ENCODE measurements around the gene PGGHG.
"Not testable (repeated sequence)": the region's sequence is repeated elsewhere in the genome, so short reads cannot be mapped to it uniquely, and the experiment has no call there.

Gene PGGHG

DNA sequence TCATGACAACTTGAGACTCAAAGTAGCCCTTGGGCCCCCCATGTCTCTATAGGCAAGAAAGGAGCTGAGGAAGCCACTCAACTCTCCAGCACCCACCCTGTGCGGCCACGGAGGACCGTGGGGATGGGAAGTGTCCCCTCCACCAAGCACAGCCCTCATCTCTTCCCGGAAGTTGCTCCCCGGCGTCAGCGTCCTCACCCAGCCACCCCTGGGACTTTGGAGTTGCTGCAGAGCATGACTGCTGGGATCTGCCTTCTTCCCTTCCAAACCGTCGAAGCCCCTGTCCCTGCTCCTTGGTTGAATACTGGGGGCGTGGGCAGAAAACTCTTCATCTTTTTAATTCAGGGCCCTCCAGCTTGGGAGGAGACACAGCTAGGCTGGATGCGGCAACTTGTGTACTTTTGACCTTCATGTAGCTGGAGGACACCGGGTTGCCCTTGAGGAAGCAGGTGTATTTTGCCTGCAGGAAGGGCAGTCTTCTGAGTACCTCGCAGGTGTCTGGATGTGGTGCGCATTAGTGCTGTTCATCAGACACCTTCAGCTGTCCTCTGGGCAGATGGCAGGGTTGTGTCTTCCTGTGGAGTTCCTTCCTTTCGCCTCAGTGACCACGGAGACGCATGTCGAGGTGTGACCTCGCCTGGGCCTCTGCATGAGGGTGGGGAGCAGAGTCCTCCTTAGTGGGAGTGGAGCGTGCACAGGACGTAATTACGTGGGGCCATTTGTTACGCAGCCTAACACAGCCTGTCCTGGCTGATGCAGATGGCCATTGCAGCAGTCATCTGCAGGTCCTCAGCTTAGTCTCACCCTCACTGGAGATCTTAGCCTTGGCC is 43.9 kb downstream of the PGGHG start:
- DNase-seq, result no peak

DNA sequence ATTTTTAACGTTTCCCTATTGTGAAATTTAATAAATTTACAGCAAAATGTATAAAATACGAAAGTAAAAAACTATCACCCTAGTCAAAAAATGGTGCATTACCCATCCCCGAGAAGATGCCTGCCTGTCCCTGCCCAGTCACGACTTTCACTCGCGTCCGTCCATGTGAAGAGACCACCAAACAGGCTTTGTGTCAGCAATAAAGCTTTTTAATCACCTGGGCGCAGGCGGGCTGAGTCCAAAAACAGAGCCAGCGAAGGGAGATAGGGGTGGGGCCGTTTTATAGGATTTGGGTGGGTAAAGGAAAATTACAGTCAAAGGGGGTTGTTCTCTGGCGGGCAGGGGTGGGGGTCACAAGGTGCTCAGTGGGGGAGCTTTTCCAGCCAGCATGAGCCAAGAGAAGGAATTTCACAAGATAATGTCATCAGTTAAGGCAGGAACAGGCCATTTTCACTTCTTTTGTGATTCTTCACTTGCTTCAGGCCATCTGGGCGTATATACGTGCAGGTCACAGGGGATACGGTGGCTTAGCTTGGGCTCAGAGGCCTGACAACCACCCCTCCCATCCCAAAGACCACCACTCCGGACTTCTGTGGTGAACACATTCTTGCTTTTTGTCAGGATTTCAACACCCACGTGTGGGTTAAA is 44.8 kb downstream of the PGGHG start:
- not testable (repeated sequence) for DNase-seq

GRCh38 chr11:334264-334994 is 45.5 kb downstream of the PGGHG start:
- DNase-seq, result no peak

DNA sequence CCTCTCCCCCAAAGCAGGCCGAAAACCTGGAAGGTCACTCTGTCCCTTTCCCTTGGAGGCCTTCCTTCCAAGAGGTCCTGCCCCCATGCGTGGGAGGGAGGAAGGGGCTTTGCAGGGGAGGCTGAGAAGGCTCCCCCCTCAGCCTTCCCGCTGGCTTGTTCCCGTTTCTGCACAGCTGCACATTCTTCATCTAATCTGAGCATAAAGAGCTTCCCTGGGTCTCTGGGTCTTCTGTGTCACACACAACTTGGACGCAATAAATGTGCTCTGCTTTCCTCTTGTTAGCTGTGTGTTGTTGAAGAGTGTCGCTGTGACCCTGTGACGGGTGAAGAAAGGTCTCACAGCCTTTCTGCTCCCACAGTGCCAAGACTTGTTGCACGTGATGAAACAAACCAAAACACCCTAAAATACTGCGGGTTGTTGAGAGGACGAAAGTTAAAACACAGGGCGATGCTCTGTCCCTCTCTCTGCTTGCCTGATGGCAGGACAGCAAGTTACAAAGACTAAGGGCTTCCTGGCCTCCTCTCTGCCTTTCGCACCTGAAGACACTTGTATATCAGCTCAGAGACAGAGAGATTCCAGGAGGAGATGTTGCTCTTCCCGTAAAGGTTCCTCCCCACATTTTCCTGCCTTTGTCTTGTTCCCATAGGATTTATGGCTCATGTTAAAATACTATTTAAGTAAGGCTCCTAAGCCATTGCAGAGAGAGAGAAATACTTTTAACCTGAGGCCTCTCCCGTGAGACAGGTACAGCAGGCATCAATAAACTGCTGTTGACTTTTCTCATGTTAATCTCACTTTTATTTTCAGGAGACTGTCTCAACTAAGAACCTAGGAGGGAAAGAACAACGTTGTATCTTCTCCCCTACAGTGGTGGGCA is 47.1 kb downstream of the PGGHG start:
- DNase-seq, result no peak

DNA sequence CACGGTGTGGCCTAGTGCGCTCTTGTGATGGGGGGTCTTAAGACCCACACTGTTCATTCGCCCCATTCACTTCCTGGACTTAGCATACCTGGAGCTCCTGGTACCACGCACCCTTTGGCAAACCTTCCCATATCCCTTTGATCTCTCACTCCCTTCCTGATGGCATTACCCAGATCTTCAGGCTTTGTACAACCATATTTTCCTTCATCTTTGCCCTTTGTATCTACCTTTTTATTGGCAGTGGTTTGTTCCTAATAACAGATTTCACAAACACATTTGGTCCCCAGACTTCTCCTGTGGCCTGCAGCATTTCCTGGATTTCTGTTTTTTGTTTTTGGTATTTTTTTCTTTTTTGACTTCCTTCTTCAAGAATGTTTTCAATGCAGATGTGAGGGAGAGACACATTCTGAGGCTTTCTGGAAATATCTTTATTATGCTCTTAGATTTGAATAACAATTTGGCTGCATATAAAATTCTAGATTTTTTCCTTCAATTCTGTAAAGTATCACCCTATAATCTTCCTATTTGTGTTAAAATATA is 47.8 kb downstream of the PGGHG start:
- no peak for DNase-seq

- no peak for DNase-seq
Observed at GRCh38 chr11:337711-338110, 48.8 kb downstream of the PGGHG start.

- DNase-seq, result no peak
Observed at GRCh38 chr11:339963-340362, 51.0 kb downstream of the PGGHG start.

DNA sequence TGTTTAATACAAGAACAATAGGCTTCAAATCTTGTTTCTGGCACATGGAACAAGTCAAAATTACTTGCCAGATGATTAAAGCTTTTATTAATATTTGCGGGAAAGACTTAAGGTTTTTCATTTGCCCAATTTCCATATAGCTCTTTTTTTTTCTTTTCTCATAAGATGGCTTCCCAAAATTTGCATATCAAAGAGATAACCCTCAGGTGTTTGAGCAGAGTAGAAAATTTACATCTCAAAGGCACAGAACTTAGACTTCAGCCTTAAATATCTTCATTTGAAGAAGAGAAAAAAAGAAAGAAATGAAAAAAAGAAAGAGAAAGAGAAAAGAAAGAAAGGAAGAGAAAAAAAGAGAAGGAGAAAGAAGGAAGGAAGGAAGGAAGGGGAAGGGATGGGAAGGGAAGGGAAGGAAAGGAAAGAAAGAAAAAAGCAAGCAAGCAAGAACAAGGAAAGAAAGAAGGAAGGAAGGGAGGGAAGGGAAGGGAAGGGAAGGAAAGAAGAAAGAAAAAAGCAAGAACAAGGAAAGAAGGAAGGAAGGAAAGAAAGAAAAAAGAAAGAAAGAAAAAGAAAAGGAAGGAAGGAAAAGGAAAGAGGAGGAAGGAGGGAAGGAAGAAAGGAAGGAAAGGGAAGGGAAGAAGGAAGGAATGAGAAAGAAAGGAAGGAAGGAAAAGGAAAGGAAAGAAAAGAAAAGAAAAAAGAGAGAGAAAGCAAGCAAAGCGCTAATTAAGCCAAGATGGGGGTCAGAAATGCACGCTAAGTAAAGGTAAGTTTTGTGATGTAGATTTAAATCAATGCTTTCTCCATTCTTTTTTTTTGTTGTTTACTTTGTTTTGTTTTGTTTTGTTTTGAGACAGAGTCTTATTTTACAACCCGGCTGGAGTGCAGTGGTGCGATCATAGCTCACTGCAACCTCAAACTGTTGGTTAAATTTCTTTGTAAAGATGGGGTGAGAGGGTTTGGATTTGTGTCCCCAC is 51.9 kb downstream of the PGGHG start:
- no peak for DNase-seq

DNA sequence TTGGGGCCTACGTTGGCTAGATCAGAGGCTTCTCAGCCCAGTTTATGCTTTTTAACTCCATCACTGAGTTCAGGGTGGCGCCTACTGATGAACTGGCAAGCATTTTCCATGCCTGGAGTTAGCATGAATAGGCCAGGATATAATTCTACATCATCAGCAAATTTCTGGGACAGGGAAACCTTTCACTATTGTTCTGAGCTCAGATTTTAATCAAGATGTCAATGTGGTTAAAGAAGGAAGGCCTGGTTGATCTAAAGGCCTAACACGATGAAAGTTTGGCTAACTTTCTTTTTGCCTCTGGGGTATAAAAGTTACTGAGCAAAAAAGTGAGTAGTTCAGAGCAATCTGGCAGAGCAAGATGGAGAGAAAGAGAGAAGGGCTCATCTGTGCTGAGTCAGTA is 53.4 kb downstream of the PGGHG start:
- DNase-seq, result no peak

- DNase-seq, result no peak
Observed at GRCh38 chr11:344836-345578, 56.1 kb downstream of the PGGHG start.
